Urothelium cell line (cell line): ENCODE data around the gene ARMC2.
"Not testable (repeated sequence)": the region's sequence is repeated elsewhere in the genome, so short reads cannot be mapped to it uniquely, and the experiment has no call there.

Experiments
- DNase-seq: peaks from one replicate; pipeline ENCODE4 v3.0.0; 2011; ENCODE audit warnings: low spot score, mixed read lengths
- FAIRE-seq: peaks from 2 replicates; lab custom pipeline; 2011; peaks lifted over from hg19 to GRCh38; lab: Jason Lieb, UNC

ARMC2 gene

DNA sequence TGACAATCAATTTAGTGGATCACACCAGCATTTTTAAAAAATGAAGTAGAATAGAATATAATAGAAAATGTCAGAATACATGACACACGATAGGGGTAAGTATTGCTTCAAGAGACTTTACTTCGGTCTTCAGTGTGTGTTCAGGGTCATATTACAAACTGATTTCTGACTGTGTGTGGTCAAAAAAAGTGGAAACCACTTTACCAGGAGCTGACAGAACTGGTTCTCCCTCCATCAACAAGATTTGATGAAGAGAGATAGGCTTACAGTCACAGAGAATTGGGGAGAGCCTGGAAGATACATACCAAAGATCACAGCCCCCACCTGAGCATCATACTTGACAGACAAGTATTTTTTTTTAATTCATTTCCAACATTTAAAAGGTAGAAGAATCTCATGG lies 21.7 kb downstream of the ARMC2 start:
- no peak for DNase-seq
- no peak for FAIRE-seq

- DNase-seq, result no peak
- FAIRE-seq, result no peak
Measured at GRCh38 chr6:108870357-108870756, 22.1 kb downstream of the ARMC2 start.

DNA sequence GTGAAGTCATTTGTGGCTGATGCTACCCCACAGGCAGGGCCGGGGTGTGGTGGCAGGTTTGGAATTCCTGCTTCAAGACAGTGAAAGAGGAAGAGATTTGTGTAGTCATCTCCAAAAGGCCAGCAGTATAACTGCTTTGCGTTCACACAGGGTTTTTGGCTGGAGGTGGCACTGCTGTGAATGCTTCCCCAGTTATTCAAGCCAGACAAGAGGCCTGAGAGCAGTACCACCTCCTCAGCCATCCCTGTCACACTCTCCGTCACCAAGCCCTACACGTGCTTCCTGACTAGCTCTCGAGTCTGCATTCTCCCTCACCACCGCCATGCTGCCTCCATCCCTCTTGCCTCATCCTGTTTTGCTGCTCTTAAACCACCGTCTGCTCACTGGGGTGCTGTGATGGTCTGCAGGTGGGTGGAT lies 23.9 kb downstream of the ARMC2 start:
- FAIRE-seq (no peak), DNase-seq (no peak)

GRCh38 chr6:108872575-108872974 lies 24.4 kb downstream of the ARMC2 start:
- DNase-seq (no peak), FAIRE-seq (no peak)

DNA sequence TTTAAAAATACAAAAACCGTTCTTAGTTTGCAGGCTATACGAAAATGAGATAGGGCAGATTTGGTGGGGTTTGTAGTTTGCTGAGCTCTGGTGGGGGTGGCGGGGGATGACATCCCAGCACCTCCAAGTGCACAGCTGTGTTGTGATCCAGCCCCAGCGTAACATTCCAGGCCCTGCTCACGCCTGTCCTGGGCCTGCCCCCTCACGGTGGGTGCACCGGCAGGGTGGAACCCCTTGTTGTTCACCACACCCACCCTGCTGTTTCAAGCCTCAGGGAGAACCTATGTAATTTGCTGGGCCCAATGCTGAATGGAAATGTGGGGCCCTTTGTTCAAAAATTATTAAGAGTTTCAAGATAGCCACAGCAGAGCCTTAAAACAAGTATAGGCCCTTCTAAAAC lies 25.0 kb downstream of the ARMC2 start:
- DNase-seq (no peak), FAIRE-seq (no peak)

DNA sequence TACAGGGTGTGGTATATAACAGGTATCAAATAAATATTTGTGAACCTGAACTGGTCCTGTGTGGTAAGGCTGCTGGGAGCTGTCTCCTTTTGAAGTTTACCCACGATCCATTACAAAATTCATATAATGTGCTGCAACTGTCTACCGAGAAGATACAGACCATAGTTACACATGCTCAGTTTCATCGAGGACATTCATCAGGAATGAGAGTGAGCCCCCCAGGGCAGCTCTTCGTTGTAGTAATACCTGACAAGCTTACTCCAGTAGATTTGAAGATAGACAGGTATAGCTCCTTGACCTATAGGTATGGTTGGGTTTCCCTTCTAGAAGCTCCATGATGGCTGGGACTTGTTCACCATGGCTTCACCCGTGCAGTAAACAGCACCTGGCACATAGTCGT lies 25.7 kb downstream of the ARMC2 start:
- FAIRE-seq, result no peak
- DNase-seq, result no peak

- DNase-seq (no peak), FAIRE-seq (no peak)
Measured at GRCh38 chr6:108874470-108875160, 26.4 kb downstream of the ARMC2 start.

DNA sequence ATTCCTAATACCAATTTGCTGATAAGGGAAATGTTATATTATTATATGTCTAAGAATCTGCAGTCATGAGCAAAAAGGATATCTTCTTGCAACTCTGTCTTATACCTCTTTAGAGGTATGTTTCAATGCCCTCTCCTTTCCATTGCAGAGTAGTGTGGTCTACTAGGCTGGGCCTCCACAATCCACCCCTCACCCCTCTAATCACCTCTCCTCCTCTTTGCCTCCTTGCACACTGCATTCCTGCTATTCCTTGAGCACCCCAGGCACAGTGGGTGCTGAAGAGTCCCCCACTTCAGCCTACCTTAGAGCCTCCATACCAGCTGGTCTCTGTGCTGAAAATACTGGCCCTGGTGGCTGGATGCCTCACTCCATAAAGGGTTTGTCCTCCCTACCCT lies 26.9 kb downstream of the ARMC2 start:
- DNase-seq, result no peak
- no peak for FAIRE-seq

- no peak for FAIRE-seq
- no peak for DNase-seq
Measured at GRCh38 chr6:108877046-108877751, 29.0 kb downstream of the ARMC2 start.

GRCh38 chr6:108878942-108879341 lies 30.7 kb downstream of the ARMC2 start:
- no peak for FAIRE-seq
- DNase-seq, result no peak

GRCh38 chr6:108883172-108883571 lies 35.0 kb downstream of the ARMC2 start:
- DNase-seq, result no peak
- FAIRE-seq, result no peak

- FAIRE-seq (no peak), DNase-seq (no peak)
Measured at GRCh38 chr6:108884211-108885059, 36.2 kb downstream of the ARMC2 start.

- no peak for FAIRE-seq
- no peak for DNase-seq
Measured at GRCh38 chr6:108888052-108888451, 39.8 kb downstream of the ARMC2 start.

- FAIRE-seq, result no peak
- no peak for DNase-seq
Measured at GRCh38 chr6:108888745-108889144, 40.5 kb downstream of the ARMC2 start.

GRCh38 chr6:108890898-108891297 lies 42.7 kb downstream of the ARMC2 start:
- not testable (repeated sequence) for FAIRE-seq, DNase-seq

GRCh38 chr6:108895571-108895970 lies 47.3 kb downstream of the ARMC2 start:
- no peak for DNase-seq
- FAIRE-seq, result no peak

GRCh38 chr6:108896111-108896661 lies 48.0 kb downstream of the ARMC2 start:
- FAIRE-seq (no peak), DNase-seq (no peak)

DNA sequence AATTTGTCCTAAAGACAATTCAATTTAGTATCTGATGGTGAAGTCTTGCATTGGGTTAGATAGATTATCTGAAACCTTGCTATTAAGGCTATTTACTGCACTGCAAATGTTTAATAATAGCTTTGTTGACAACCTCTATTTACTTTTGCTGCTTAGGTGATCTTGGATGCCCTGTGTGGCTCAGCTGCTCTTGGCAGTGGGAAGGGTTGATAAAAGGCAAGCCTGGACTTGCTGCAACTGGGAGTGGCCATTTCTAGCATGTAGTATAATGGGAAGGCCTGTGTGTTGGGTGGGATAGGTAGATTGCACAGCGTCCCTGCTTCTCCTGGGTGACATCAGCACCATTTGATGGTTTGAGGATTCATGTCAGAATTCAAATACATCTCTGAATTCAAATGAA lies 49.1 kb downstream of the ARMC2 start:
- FAIRE-seq (no peak), DNase-seq (peak; percentile 48)

DNA sequence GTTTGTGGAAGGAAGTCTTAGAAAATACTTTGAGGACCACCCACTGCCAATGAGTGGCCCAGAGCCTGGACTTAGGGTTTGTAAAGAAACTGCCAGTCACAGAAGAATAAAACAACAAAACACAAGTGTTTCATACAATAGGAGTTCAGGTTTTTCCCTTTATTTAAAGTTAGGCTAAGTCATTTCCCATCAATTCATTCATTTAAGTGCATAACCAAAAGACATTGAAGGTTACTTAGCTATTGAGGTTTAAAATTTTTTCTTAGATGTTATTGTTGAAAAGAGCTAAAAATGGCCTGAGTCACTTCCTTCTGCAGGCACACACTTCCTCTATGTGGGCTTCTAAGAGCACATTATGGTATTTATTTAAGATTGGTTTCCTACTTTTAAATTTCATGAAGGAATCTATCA lies 54.2 kb downstream of the ARMC2 start:
- FAIRE-seq (no peak), DNase-seq (no peak)

DNA sequence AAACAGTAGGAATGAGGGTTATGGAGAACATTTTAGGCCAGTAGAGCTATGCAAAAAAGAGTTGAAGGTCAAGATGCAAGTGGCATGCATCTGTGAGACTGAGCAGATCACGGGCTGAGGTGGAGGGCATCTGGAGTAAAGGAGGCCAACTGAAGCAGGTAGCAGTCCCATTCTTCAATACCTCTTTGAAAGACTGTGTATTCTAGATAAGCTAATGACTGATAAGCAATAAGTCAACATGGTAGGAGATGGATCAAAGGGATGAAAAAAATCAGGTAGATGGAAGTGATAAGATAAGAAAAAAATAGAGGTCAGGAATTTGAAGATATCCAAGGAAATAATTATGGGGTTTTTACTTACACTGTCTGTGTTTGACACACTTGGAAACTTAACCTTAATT lies 55.6 kb downstream of the ARMC2 start:
- no peak for FAIRE-seq
- no peak for DNase-seq

- DNase-seq (no peak), FAIRE-seq (no peak)
Measured at GRCh38 chr6:108904741-108905140, 56.5 kb downstream of the ARMC2 start.
